Heart left ventricle (tissue), 13 donors: Measurements from ENCODE around the gene FAT2.

Experiments
- CTCF ChIP-seq, 12 donors: fragments of 200-600 bp; sonication (generic) in 4 of 12; IDR thresholded peaks; one replicate each; pipeline versions ENCODE4 v1.5.0 to v1.8.0; 2018 to 2022; ENCODE audit warnings: antibody characterized with exemption in 12 of 12, mild to moderate bottlenecking in 5 of 12
- POLR2A ChIP-seq, 2 donors: fragments of 450-650 bp; IDR thresholded peaks; one replicate each; pipeline ENCODE4 v1.6.1; 2017; ENCODE audit warnings: antibody characterized with exemption in 2 of 2, mild to moderate bottlenecking in 2 of 2, moderate library complexity in 2 of 2
- donor health status: ischemic (EF 13 %, LVEDD 7.1; RV severe dilation, severe dysfunction).
- donor health status: DM: no; HTN: yes; CAD: no.
- donor health status: DM: no; HTN: no; CAD: no.
- donor health status: ischemic (EF 25% LVEDD 6.9; RV normal size, moderate dysfunction).
- donor health status: ischemic (EF 25% LVEDD 5.7; RV mildly dilated, moderate dysfunction).
- donor health status: ischemic (EF 35%, LVEDD 5.7; RV mildly dilated, moderate dysfunction).
- donor health status: nonischemic (EF 11% LVEDD 7.7; RV severe dilation, severe dysfunction).
- donor health status: DM: yes; HTN: yes; CAD: no.
- donor health status: PGD.
- donor health status: ischemic (EF 29% LVEDD 5.4; RV normal size, mild dysfunction).
- donor health status: nonischemic (EF 23%, LVEDD 6.1; RV moderate dilation, normal function).

DNA sequence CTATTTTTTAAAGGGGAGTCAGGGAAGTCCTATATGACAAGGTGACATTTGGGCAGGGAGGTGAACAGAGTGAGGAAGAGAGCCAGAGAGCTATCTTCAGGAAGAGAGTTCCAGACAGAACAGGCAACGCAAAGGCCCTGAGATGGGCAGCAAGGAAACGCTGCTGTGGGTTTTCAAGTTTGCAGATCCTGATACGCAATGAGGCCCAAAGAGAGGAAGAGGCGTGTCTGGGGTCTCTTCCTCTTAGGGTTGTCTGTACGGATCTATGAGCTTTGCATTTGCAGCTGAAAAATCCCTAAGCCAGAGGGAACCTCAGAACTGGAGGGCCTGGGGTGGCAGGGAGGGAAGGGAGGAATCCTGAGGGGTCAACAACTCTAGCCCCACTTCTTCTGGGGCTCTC lies 13.6 kb downstream of the FAT2 start:
- TF ChIP-seq POLR2A (IDR thresholded peaks at IDR 0.05) (no peak), CTCF (IDR thresholded peaks at IDR 0.05) (no peak)
